ENCODE results near the gene XAB2.

DNA sequence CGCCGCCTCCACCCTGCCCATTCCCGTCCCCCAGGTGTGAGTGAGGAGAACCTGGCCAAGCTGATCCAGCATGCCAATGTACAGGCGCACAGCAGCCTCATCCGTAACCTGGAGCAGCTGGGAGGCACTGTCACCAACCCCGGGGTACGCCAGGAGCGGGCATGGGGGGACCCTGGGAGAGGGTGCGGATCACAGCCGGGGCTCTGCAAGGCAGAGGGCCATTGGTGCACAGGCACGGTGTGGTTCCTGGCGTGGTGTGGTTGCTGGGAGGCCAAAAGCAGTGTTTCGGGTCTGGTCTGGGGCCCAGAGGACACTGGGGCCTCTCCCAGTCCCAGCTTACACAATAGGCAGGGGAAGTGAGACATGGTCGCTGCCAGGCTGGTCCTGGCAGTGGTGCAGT is 15.8 kb upstream of the XAB2 start:
- no peak for TF ChIP-seq CTCF (IDR thresholded peaks at IDR 0.05; ENCODE audit: insufficient read depth, low read length, poor library complexity, severe bottlenecking)
- TF ChIP-seq EZH2phosphoT487 (conservative IDR thresholded peaks at IDR 0.05; ENCODE audit: low read length): no peak
